GM12878 (cell line): ENCODE results near the gene PCDHGA8.

Experiments
- BCL11A ChIP-seq: IDR thresholded peaks from 2 replicates; pipeline ENCODE4 v1.6.1; 2011; ENCODE audit warnings: low read depth, low read length
- CTCF ChIP-seq, 3 experiments: IDR thresholded peaks in 2 of 3; conservative IDR thresholded peaks in 1 of 3; 2 replicates each; pipeline ENCODE4 v1.5.1; 2011; ENCODE audit warnings: low read depth in 3 of 3, low read length in 3 of 3, mild to moderate bottlenecking in 3 of 3, control low read depth in 2 of 3, moderate library complexity in 2 of 3, inconsistent platforms in 1 of 3, mixed read lengths in 1 of 3; ENCODE audit not compliant: control insufficient read depth in 2 of 3, insufficient read depth in 1 of 3; ENCODE audit errors: extremely low read depth in 1 of 3
- E2F8 ChIP-seq: fragments of 450-650 bp; IDR thresholded peaks from 2 replicates; pipeline ENCODE4 v1.6.1; 2018; ENCODE audit warnings: mild to moderate bottlenecking, low read depth, moderate library complexity; ENCODE audit not compliant: partially characterized antibody
- EZH2 ChIP-seq: IDR thresholded peaks from 2 replicates; pipeline ENCODE4 v1.6.1; 2012; ENCODE audit warnings: low read depth, mild to moderate bottlenecking, control low read depth, inconsistent platforms, low read length, borderline replicate concordance; ENCODE audit not compliant: control insufficient read depth
- GABPA ChIP-seq: IDR thresholded peaks from 2 replicates; pipeline ENCODE4 v1.6.1; 2014; ENCODE audit warnings: antibody characterized with exemption, low read depth, mild to moderate bottlenecking, inconsistent platforms
- LARP7 ChIP-seq: fragments of 450-650 bp; IDR thresholded peaks from 2 replicates; pipeline ENCODE4 v1.6.1; 2017; ENCODE audit warnings: mild to moderate bottlenecking
- MAX ChIP-seq: IDR thresholded peaks from 2 replicates; pipeline ENCODE4 v1.6.1; 2012; ENCODE audit warnings: low read depth, low read length, improper control_type of control experiment
- POLR2AphosphoS5 ChIP-seq: IDR thresholded peaks from 2 replicates; pipeline ENCODE4 v1.6.1; 2011; ENCODE audit warnings: mild to moderate bottlenecking, low read length, inconsistent platforms
- RAD21 ChIP-seq: IDR thresholded peaks from 2 replicates; pipeline ENCODE4 v1.6.1; 2011; ENCODE audit warnings: mild to moderate bottlenecking, low read depth, low read length, moderate library complexity; ENCODE audit not compliant: insufficient read depth
- RUNX3 ChIP-seq: IDR thresholded peaks from 2 replicates; pipeline ENCODE4 v1.6.1; 2012; ENCODE audit warnings: low read length, inconsistent platforms
- STAT1 ChIP-seq: fragments of 450-650 bp; conservative IDR thresholded peaks from 2 replicates; pipeline ENCODE4 v1.6.1; 2014; ENCODE audit warnings: antibody characterized with exemption, mild to moderate bottlenecking
- TAF1 ChIP-seq: IDR thresholded peaks from 2 replicates; pipeline ENCODE4 v1.6.1; 2011; ENCODE audit warnings: mild to moderate bottlenecking, low read depth, low read length, borderline replicate concordance
- ZZZ3 ChIP-seq: IDR thresholded peaks from 2 replicates; pipeline ENCODE4 v1.6.1; 2011; ENCODE audit warnings: low read depth; ENCODE audit not compliant: control insufficient read depth, insufficient read length

GRCh38 chr5:141363952-141364660 is 28.3 kb upstream of the PCDHGA8 start, which contains the start of gene PCDHGA5:
- TF ChIP-seq GABPA (no peak), E2F8 (no peak), MAX (no peak), RUNX3 (no peak), CTCF (IDR thresholded peaks at IDR 0.05 in 2 of 3, conservative IDR thresholded peaks at IDR 0.05 in 1 of 3; ENCODE audit: control insufficient read depth in 2 of 3, extremely low read depth in 1 of 3, insufficient read depth in 1 of 3, low read depth in 3 of 3, low read length in 3 of 3) (no peak), RAD21 (no peak), EZH2 (no peak), TAF1 (no peak), BCL11A (no peak), STAT1 (no peak), POLR2AphosphoS5 (no peak), LARP7 (no peak), ZZZ3 (no peak)
